LNCAP (cell line): ENCODE data around the gene COQ6.

ENCODE experiments used
- TF ChIP-seq, protein P1 (sequence below): fragments of 450-650 bp; IDR thresholded peaks from 2 replicates; pipeline ENCODE4 v1.5.1; 2017; ENCODE audit warnings: mild to moderate bottlenecking

COQ6 gene

GRCh38 chr14:73949752-73950734, at the start of gene COQ6, which contains the start of gene FAM161B:
TSS of gene COQ6 (plus strand) at chr14:73950302. CDS start at chr14:73950333, 31 bp downstream.
TSS of gene FAM161B (minus strand) at chr14:73950094. CDS start at chr14:73950026, 68 bp downstream.
- TF ChIP-seq, protein P1, sequence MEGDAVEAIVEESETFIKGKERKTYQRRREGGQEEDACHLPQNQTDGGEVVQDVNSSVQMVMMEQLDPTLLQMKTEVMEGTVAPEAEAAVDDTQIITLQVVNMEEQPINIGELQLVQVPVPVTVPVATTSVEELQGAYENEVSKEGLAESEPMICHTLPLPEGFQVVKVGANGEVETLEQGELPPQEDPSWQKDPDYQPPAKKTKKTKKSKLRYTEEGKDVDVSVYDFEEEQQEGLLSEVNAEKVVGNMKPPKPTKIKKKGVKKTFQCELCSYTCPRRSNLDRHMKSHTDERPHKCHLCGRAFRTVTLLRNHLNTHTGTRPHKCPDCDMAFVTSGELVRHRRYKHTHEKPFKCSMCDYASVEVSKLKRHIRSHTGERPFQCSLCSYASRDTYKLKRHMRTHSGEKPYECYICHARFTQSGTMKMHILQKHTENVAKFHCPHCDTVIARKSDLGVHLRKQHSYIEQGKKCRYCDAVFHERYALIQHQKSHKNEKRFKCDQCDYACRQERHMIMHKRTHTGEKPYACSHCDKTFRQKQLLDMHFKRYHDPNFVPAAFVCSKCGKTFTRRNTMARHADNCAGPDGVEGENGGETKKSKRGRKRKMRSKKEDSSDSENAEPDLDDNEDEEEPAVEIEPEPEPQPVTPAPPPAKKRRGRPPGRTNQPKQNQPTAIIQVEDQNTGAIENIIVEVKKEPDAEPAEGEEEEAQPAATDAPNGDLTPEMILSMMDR, result no peak

DNA sequence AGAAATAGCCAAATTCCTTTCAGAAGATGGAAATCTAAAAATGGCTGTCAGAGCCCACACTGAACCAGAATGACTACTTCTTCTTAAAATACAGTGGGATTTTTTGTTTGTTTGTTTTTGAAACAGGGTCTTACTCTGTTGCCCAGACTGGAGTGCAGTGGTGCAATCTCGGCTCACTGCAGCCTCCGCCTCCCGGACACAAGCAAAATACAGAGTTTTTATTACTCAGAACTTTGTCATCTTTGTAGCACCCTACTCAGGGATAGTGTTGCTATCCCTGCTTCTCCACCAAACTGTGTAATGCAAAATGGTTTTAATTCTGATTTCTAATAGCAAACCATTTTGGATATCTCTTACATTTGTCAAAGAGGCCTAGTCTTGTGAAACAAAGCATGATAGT, 47.1 kb upstream of the COQ6 start:
- TF ChIP-seq, protein P1, result no peak

- TF ChIP-seq, protein P1, result no peak
Measured at GRCh38 chr14:73909681-73910080, 40.4 kb upstream of the COQ6 start.

DNA sequence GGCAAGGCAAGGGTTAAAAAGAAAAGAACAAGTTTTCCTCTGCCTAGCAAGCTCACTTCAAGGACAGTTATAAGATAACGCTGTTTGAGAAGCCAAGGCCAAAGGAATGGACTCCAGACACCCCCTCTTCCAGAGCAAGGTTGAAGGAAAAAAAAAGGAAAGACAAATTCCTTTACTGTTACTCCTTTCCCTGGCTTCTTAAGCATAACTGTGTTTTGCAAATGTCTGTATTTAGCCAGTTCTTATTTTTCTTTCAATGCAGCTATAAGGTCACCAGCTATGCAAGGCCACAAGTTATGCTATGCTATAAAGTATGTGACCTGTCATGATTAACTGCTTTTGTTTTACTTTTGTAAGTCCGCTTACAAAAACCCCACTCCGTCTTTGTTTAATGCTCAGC, 36.8 kb upstream of the COQ6 start:
- TF ChIP-seq, protein P1, result no peak

- TF ChIP-seq, protein P1, result no peak
Measured at GRCh38 chr14:73916324-73916723, 33.8 kb upstream of the COQ6 start.

DNA sequence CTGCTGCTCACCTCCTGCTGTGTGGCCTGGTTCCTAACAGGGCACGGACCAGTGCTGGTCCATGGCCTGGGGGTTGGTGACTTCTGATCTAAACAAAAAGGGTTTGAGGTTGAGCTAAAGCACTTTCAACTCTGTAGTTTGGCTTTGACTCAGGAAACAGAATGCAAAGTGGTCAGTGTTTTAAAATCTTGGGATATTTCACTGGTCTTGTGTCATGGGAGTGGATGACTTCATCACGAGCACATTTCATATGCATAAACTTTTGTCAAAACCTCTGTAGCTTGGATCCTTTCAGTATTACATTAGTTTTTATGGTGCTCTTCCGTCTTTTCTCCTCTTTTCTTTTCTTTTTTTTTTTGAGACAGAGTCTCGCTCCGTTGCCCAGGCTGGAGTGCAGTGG, 25.8 kb upstream of the COQ6 start:
- TF ChIP-seq, protein P1, result no peak

DNA sequence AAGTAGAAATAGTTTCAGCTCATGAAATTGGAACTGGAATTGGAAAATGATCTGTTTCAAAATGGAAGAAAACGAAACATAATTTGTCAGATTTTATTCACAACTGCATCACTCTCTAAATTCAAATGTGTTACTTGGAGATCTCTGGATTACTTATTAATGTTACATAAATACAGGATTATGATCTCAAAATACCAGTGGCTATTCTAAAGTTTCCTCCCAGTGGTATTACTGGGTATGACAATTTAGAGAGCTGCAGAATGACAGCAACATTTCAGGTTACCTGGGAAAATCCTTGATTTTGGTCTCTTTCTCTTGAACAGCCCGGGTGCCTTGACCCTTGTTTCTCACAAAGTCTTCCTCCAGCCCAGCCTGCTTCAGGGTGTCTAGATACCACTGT, 14.4 kb upstream of the COQ6 start:
- TF ChIP-seq, protein P1, result peak; percentile 32
